Measurements from ENCODE around the gene EGFLAM.

Gene EGFLAM

GRCh38 chr5:38453921-38454320 is 195.6 kb downstream of the EGFLAM start:
- DNase-seq: no peak

GRCh38 chr5:38455796-38456330 is 197.5 kb downstream of the EGFLAM start:
- no peak for DNase-seq

GRCh38 chr5:38456657-38457399 is 198.5 kb downstream of the EGFLAM start:
- DNase-seq: no peak

- no peak for DNase-seq
Measured at GRCh38 chr5:38458174-38458573, 199.8 kb downstream of the EGFLAM start.

- DNase-seq: no peak
Measured at GRCh38 chr5:38462976-38463633, 204.7 kb downstream of the EGFLAM start.

- DNase-seq: no peak
Measured at GRCh38 chr5:38463634-38464521, 205.5 kb downstream of the EGFLAM start.

- DNase-seq: no peak
Measured at GRCh38 chr5:38465061-38465460, 206.7 kb downstream of the EGFLAM start.

GRCh38 chr5:38465702-38466423 is 207.5 kb downstream of the EGFLAM start:
- no peak for DNase-seq

GRCh38 chr5:38466424-38467189 is 208.2 kb downstream of the EGFLAM start:
- DNase-seq: no peak

- no peak for DNase-seq
Measured at GRCh38 chr5:38467353-38468040, 209.1 kb downstream of the EGFLAM start.

GRCh38 chr5:38468202-38468673 is 209.9 kb downstream of the EGFLAM start:
- DNase-seq: no peak

- DNase-seq: no peak
Measured at GRCh38 chr5:38468978-38469706, 210.8 kb downstream of the EGFLAM start.

GRCh38 chr5:38469707-38470267 is 211.4 kb downstream of the EGFLAM start:
- no peak for DNase-seq

- DNase-seq: no peak
Measured at GRCh38 chr5:38471709-38472108, 213.3 kb downstream of the EGFLAM start.

GRCh38 chr5:38472541-38472940 is 214.2 kb downstream of the EGFLAM start:
- no peak for DNase-seq

- no peak for DNase-seq
Measured at GRCh38 chr5:38473008-38473407, 214.6 kb downstream of the EGFLAM start.

GRCh38 chr5:38478166-38478565 is 219.8 kb downstream of the EGFLAM start:
- no peak for DNase-seq

GRCh38 chr5:38478878-38479277 is 220.5 kb downstream of the EGFLAM start:
- DNase-seq: no peak

- no peak for DNase-seq
Measured at GRCh38 chr5:38479315-38479904, 221.1 kb downstream of the EGFLAM start.

All from GF-D8 (cell line).